Fibroblast of lung (primary cell): ENCODE measurements around the gene ZBTB37. TPM values are rescaled to one million over a fixed set of nuclear protein-coding genes. Genes with fewer than 3 reads are reported as not detected.

Experiments used
- DNase-seq, 2 donors: peaks; one replicate each; pipeline versions ENCODE4 v3.0.0 to v3.0.0-alpha.2; 2010; ENCODE audit warnings: low read depth in 2 of 2
- H2AFZ ChIP-seq: 2 replicates; pipeline ENCODE4 v1.5.1; 2012; ENCODE audit warnings: low read length, control low read depth, inconsistent platforms
- H3K27ac ChIP-seq: 2 replicates; pipeline ENCODE4 v1.5.1; 2011; ENCODE audit warnings: low read length, control low read depth; ENCODE audit not compliant: insufficient read depth
- H3K27me3 ChIP-seq: 2 replicates; pipeline ENCODE4 v1.5.1; 2011; ENCODE audit warnings: mild to moderate bottlenecking, low read length; ENCODE audit not compliant: control insufficient read depth, insufficient read depth
- H3K36me3 ChIP-seq: 2 replicates; pipeline ENCODE4 v1.5.1; 2011; ENCODE audit warnings: low read length; ENCODE audit not compliant: control insufficient read depth, insufficient read depth
- H3K4me1 ChIP-seq: 2 replicates; pipeline ENCODE4 v1.5.1; 2011; ENCODE audit warnings: low read length; ENCODE audit not compliant: control insufficient read depth, insufficient read depth; ENCODE audit errors: extremely low read depth
- H3K4me2 ChIP-seq: 2 replicates; pipeline ENCODE4 v1.5.1; 2011; ENCODE audit warnings: low read length, control low read depth; ENCODE audit not compliant: insufficient read depth; ENCODE audit errors: extremely low read depth
- H3K4me3 ChIP-seq, 4 experiments: fragments of 200-600 bp in 1 of 4; sonication (generic) in 1 of 4; replicated peaks in 1 of 4; 2 replicates each; pipeline ENCODE4 v1.5.1; 2011 to 2016; ENCODE audit warnings: low read length in 4 of 4, low read depth in 3 of 4, mild to moderate bottlenecking in 3 of 4, control low read depth in 2 of 4, inconsistent platforms in 1 of 4, mixed read lengths in 1 of 4; ENCODE audit not compliant: insufficient read depth in 1 of 4; ENCODE audit errors: control extremely low read depth in 1 of 4
- H3K79me2 ChIP-seq: 2 replicates; pipeline ENCODE4 v1.5.1; 2012; ENCODE audit warnings: mild to moderate bottlenecking, low read length, inconsistent platforms; ENCODE audit not compliant: control insufficient read depth, insufficient read depth
- H3K9ac ChIP-seq: 2 replicates; pipeline ENCODE4 v1.5.1; 2011; ENCODE audit warnings: mild to moderate bottlenecking, low read length, control low read depth; ENCODE audit not compliant: insufficient read depth
- H3K9me3 ChIP-seq: 2 replicates; pipeline ENCODE4 v1.5.1; 2012; ENCODE audit warnings: low read depth, low read length; ENCODE audit not compliant: control insufficient read depth, insufficient read depth
- H4K20me1 ChIP-seq: 2 replicates; pipeline ENCODE4 v1.5.1; 2011; ENCODE audit warnings: low read length; ENCODE audit not compliant: control insufficient read depth, insufficient read depth; ENCODE audit errors: extremely low read depth
- EZH2 ChIP-seq: IDR thresholded peaks from 2 replicates; pipeline ENCODE4 v1.5.1; 2012; ENCODE audit warnings: low read length, control low read depth, mild to moderate bottlenecking; ENCODE audit errors: missing control alignments
- polyA plus RNA-seq, 2 donors: library from polyadenylated mRNA; depleted of rRNA in 1 of 2; stranded (reverse) in 1 of 2; unstranded in 1 of 2; fragments of >200 nt; gene quantifications; 2 replicates each; pipeline ENCODE4 v1.2.1, GENCODE V29; 2011 to 2012; ENCODE audit warnings: missing spikeins in 1 of 2
- total RNA-seq: library from RNA; depleted of rRNA; stranded (reverse); fragments of >200 nt; gene quantifications from 2 replicates; pipeline ENCODE4 v1.2.1, GENCODE V29; 2014
- TF ChIP-seq, protein P1 (sequence below), 2 donors: IDR thresholded peaks in 1 of 2; conservative IDR thresholded peaks in 1 of 2; 1 replicate in 1 of 2; 2 replicates in 1 of 2; pipeline ENCODE4 v1.5.1; 2011 to 2012; ENCODE audit warnings: low read length in 2 of 2, control low read depth in 1 of 2, inconsistent platforms in 1 of 2, low read depth in 1 of 2, mild to moderate bottlenecking in 1 of 2

Gene ZBTB37
- total and polyA plus RNA-seq, 2 donors (not counting 1 experiment from before 2014, with no cell fraction given): 3.0 to 8.3 TPM

DNA sequence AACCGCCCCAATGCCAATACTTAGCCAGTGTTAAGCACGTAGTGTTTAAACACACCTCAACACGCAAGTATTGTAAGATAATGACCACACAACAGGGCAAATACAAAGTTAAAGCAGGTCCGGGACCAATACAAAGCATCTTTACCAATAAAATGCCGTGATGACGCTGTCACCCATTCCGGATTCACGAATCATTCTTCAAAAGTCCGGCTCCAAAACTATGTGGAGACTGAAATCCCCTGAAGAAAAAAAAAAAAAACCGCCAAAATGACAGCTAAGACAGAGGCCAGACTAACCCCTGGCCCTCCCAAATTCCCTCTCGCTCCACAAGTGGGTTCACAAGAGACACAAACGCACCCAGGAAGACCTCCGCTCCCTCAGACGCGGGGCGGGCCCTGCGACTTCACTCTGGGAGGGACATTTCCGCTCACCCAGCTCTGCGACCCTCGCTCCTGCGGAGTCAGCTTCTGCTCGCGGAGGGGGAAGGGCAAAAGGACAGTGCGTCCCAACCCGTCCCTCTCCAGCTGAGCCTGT is 44.3 kb upstream of the ZBTB37 start:
- H2AFZ ChIP-seq: peak overlapping the region; percentile 75

DNA sequence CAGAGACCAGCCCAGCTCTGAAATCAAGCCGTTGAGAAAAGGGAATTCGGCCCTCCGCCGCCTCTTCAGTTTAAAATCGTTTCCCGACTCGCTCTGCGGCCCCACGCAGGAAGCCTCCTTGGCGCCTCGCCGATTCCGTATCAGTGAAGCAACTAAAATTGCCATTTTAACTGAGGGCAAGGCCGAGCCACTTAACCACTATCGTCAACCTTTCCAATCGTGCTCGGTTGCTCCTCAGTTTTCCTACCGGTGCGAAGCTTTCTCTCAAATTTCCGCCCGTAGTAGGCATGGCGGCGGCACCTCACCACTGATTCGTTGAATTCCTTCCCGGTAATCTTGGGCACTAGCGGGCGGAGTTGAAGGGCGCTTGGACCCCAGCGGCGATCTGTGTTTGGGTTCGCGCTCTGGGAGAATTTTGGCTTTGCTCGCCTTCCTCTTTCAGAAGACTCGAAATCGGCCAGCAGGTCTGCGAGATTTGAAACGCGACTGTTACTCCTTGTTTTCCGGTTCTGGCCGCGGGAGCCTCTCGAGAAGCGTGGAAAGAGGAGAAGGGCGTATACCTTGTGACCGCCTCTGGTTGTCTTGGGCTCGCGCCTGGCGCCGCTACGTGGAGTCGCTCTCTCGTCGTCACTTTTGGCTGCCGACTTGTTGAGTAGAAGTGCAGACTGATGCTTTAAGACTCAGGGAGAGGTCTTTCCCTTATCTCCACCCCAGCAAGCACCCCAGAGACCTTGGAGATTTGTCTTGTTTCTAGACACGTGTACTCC is 43.7 kb upstream of the ZBTB37 start, which contains the start of the genes CENPL and DARS2:
TSS of gene CENPL (minus strand) at position 569 of the 767 bp plus-strand sequence. CDS start 13,584 bp downstream, outside the sequence.
TSS of gene DARS2 (plus strand) at position 359 of the 767 bp plus-strand sequence. CDS start 557 bp downstream, outside the sequence.
- TF ChIP-seq EZH2: no peak
- TF ChIP-seq, protein P1, sequence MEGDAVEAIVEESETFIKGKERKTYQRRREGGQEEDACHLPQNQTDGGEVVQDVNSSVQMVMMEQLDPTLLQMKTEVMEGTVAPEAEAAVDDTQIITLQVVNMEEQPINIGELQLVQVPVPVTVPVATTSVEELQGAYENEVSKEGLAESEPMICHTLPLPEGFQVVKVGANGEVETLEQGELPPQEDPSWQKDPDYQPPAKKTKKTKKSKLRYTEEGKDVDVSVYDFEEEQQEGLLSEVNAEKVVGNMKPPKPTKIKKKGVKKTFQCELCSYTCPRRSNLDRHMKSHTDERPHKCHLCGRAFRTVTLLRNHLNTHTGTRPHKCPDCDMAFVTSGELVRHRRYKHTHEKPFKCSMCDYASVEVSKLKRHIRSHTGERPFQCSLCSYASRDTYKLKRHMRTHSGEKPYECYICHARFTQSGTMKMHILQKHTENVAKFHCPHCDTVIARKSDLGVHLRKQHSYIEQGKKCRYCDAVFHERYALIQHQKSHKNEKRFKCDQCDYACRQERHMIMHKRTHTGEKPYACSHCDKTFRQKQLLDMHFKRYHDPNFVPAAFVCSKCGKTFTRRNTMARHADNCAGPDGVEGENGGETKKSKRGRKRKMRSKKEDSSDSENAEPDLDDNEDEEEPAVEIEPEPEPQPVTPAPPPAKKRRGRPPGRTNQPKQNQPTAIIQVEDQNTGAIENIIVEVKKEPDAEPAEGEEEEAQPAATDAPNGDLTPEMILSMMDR (conservative IDR thresholded peaks at IDR 0.05 in 1 of 2, IDR thresholded peaks at IDR 0.05 in 1 of 2; ENCODE audit: low read depth in 1 of 2, low read length in 2 of 2): no peak
- no peaks in the 10 kb centered on the region for H3K4me1 ChIP-seq
- H3K9me3 ChIP-seq: no peaks in the 10 kb centered on the region
- H3K4me3 ChIP-seq: peak within 1 kb of the TSS; percentile 60 to 92 (median 86)
- H3K36me3 ChIP-seq: no peaks in the 10 kb centered on the region
- H4K20me1 ChIP-seq: no peaks in the 10 kb centered on the region
- H3K79me2 ChIP-seq: peaks cover 42% of the 10 kb centered on the region
- peak; percentile 98 to 99 for DNase-seq
- H3K27me3 ChIP-seq: no peaks in the 10 kb centered on the region
- peak within 1 kb of the TSS; percentile 93 for H3K4me2 ChIP-seq
- peak within 1 kb of the TSS; percentile 92 for H3K27ac ChIP-seq
- peak within 1 kb of the TSS; percentile 76 for H3K9ac ChIP-seq
- H2AFZ ChIP-seq: peak within 1 kb of the TSS; percentile 75

More for the DNA sequence above, 44.3 kb upstream of the ZBTB37 start:
- H3K4me2 ChIP-seq: peak overlapping the region; percentile 93
- no peak for TF ChIP-seq EZH2
- TF ChIP-seq, protein P1 (conservative IDR thresholded peaks at IDR 0.05 in 1 of 2, IDR thresholded peaks at IDR 0.05 in 1 of 2; ENCODE audit: low read depth in 1 of 2, low read length in 2 of 2): no peak
- H3K4me1 ChIP-seq: no peaks in the 10 kb centered on the region
- no peaks in the 10 kb centered on the region for H3K36me3 ChIP-seq
- H3K4me3 ChIP-seq: peak overlapping the region; percentile 60 to 92 (median 86)
- no peaks in the 10 kb centered on the region for H3K9me3 ChIP-seq
- peak overlapping the region; percentile 92 for H3K27ac ChIP-seq
- peaks cover 48% of the 10 kb centered on the region for H3K79me2 ChIP-seq
- H3K9ac ChIP-seq: peak overlapping the region; percentile 56
- no peak for DNase-seq
- no peaks in the 10 kb centered on the region for H4K20me1 ChIP-seq
- no peaks in the 10 kb centered on the region for H3K27me3 ChIP-seq

DNA sequence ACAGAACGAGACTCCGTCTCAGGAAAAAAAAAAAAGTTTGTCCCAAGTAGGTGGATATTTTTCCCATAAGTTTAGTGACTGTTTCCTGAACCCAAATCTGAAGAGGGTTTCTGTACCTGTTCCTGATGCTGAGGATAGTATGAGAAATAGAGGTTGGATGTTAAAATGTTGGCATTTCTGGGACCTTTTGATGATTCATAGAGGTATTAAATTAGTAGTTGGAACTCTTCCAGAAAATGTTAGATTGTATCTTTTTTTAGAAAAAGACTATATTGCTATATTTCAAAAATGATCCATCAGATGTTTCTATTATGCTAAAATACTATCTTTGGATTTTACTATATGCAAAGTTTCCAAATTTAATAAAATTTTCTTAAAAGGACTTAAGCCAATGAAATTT is 40.6 kb upstream of the ZBTB37 start:
- no peaks in the 10 kb centered on the region for H3K27me3 ChIP-seq
- peaks cover 12% of the 10 kb centered on the region for H3K79me2 ChIP-seq
- H3K36me3 ChIP-seq: no peaks in the 10 kb centered on the region
- TF ChIP-seq EZH2: no peak
- TF ChIP-seq, protein P1 (conservative IDR thresholded peaks at IDR 0.05 in 1 of 2, IDR thresholded peaks at IDR 0.05 in 1 of 2; ENCODE audit: low read depth in 1 of 2, low read length in 2 of 2): no peak
- no peak overlapping the region for H3K4me2 ChIP-seq
- no peak overlapping the region for H3K9ac ChIP-seq
- no peak overlapping the region for H3K27ac ChIP-seq
- no peak for DNase-seq
- H3K4me1 ChIP-seq: no peaks in the 10 kb centered on the region
- no peaks in the 10 kb centered on the region for H3K9me3 ChIP-seq
- H4K20me1 ChIP-seq: no peaks in the 10 kb centered on the region
- H2AFZ ChIP-seq: no peak overlapping the region
- H3K4me3 ChIP-seq: no peak overlapping the region
